Heart left ventricle (tissue), 16 donors: Measurements from ENCODE around the gene RELT. TPM values are rescaled to one million over a fixed set of nuclear protein-coding genes. Genes with fewer than 3 reads are reported as not detected.

Experiments used
- ATAC-seq, 4 donors: fragments of 200-7000 bp; cut with Tn5 transposase; one replicate each; pipeline ENCODE4 v1.9.1; 2020 to 2022; ENCODE audit warnings: moderate library complexity in 4 of 4, mild to moderate bottlenecking in 3 of 4, moderate number of reproducible peaks in 1 of 4
- DNase-seq, 5 donors: peaks; one replicate each; pipeline ENCODE4 v3.0.0-alpha.2; 2020
- H3K27ac ChIP-seq, 12 donors: fragments of 200-600 bp; sonication (generic) in 4 of 12; one replicate each; pipeline versions ENCODE4 v1.5.0 to v1.8.0; 2016 to 2022; ENCODE audit warnings: mild to moderate bottlenecking in 2 of 12
- H3K27me3 ChIP-seq, 9 donors: fragments of 200-600 bp; sonication (generic) in 2 of 9; one replicate each; pipeline versions ENCODE4 v1.5.1 to v1.8.0; 2016 to 2022; ENCODE audit warnings: mild to moderate bottlenecking in 3 of 9
- H3K36me3 ChIP-seq, 9 donors: fragments of 200-600 bp; sonication (generic) in 2 of 9; one replicate each; pipeline versions ENCODE4 v1.5.0 to v1.8.0; 2018 to 2022; ENCODE audit warnings: mild to moderate bottlenecking in 2 of 9
- H3K4me1 ChIP-seq, 12 donors: fragments of 200-600 bp; sonication (generic) in 4 of 12; one replicate each; pipeline versions ENCODE4 v1.5.0 to v1.8.0; 2016 to 2022; ENCODE audit warnings: mild to moderate bottlenecking in 3 of 12
- H3K4me3 ChIP-seq, 12 donors: fragments of 200-600 bp; sonication (generic) in 4 of 12; one replicate each; pipeline versions ENCODE4 v1.5.0 to v1.8.0; 2017 to 2022; ENCODE audit warnings: mild to moderate bottlenecking in 9 of 12, moderate library complexity in 4 of 12
- H3K9me3 ChIP-seq, 12 donors: fragments of 200-600 bp; sonication (generic) in 4 of 12; one replicate each; pipeline versions ENCODE4 v1.5.0 to v1.8.0; 2016 to 2022; ENCODE audit warnings: mild to moderate bottlenecking in 1 of 12
- POLR2A ChIP-seq, 2 donors: fragments of 450-650 bp; IDR thresholded peaks; one replicate each; pipeline ENCODE4 v1.6.1; 2017; ENCODE audit warnings: antibody characterized with exemption in 2 of 2, mild to moderate bottlenecking in 2 of 2, moderate library complexity in 2 of 2
- WGBS, 4 donors: extraction: QIAGEN DNeasy Blood & Tissue Kit in 2 of 4; methylation state at CpG; one replicate each; pipeline versions ENCODE4 v1.1.5 to v1.1.7; 2013 to 2018; 5-methylcytosine and 5-hydroxymethylcytosine counted together
- intact Hi-C, 10 donors: fragments of 100-400 bp; cut with DNase I; formaldehyde crosslinking; loops; one replicate each; pipeline versions ENCODE4 v1.11.1 to v1.14.2; 2022
- polyA plus RNA-seq, 2 donors: library from polyadenylated mRNA; stranded (reverse); fragments of 200-250 nt; gene quantifications; one replicate each; pipeline ENCODE4 v1.2.3, GENCODE V29; 2013
- total RNA-seq, 9 donors: library from RNA; depleted of rRNA in 2 of 9; stranded (reverse); fragments of >200 nt in 2 of 9; fragmentation: NEBNext Ultra II Directional in 3 of 9; extraction: Animal tissue kit (Norgen Biotek cat#: 25700) in 3 of 9; gene quantifications; one replicate each; pipeline versions ENCODE4 v1.1.0 to v1.2.4, GENCODE V29; 2016 to 2023
- TF ChIP-seq, protein P1 (sequence below), 12 donors: fragments of 200-600 bp; sonication (generic) in 4 of 12; IDR thresholded peaks; one replicate each; pipeline versions ENCODE4 v1.5.0 to v1.8.0; 2018 to 2022; ENCODE audit warnings: antibody characterized with exemption in 12 of 12, mild to moderate bottlenecking in 5 of 12
- donor health status: ischemic (EF 13 %, LVEDD 7.1; RV severe dilation, severe dysfunction).
- donor health status: healthy with polysubstance abuse.
- donor health status: DM: no; HTN: yes; CAD: no.
- donor health status: DM: no; HTN: no; CAD: no.
- donor health status: ischemic (EF 25% LVEDD 6.9; RV normal size, moderate dysfunction).
- donor health status: ischemic (EF 25% LVEDD 5.7; RV mildly dilated, moderate dysfunction).
- donor health status: healthy.
- donor health status: DM: yes; HTN: yes; CAD: no.
- donor health status: ischemic (EF 35%, LVEDD 5.7; RV mildly dilated, moderate dysfunction).
- donor health status: nonischemic (EF 11% LVEDD 7.7; RV severe dilation, severe dysfunction).
- donor health status: DM: yes; HTN: yes; CAD: no.
- donor health status: PGD.
- donor health status: ischemic (EF 29% LVEDD 5.4; RV normal size, mild dysfunction).
- donor health status: nonischemic (EF 23%, LVEDD 6.1; RV moderate dilation, normal function).

Gene RELT
- total and polyA plus RNA-seq, 11 donors: 1.0 to 13.9 (median 2.6) TPM

DNA sequence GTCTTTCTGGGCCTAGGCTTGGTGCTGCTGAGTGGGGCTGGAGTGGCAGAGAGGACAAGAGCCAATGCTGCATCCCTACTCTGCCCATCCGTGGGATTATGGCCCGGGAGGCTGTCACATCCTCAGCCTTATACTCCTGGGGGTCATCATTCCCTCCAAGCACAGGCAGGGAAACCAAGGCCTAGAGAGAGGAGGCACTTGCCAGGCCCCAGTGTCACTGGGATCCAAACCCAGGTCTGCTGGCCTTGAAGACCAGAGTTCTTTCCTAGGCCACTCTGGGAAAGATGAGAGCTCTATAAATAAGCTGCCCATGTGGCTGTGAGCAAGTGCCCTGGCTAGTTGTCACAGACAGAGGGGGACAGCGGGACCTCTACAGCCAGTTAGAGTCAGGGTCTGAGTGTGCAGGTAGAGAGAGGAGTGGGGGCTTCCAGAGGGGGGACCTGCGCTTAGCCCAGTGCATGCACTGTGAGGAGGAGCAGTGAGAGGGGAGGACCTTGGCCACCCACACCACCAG, 4.8 kb downstream of the RELT start:
- no peak overlapping the region for H3K4me3 ChIP-seq

DNA sequence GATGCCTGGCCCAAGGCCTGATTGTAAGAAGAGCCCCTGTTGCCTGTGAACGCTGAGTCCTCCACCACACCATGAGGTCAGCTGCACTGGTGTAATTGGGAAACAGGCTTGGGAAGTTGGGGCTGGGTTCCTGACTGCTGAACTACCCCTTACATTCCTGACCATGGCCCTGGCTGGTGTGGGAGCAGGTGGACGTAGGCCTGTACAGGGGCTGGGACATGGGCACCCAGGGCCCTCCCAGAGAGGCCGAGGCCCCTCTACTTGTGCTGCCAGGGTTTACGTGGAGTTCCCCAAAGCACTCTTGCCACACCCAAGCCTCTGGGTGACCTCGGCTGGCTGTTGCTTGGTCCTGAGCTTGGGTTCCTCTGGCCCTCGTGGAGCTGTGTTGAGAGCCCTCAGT, 5.4 kb downstream of the RELT start:
- no peaks in the 10 kb centered on the region for H3K36me3 ChIP-seq
- 80 to 93% (median 88%) methylated on average over 3 to 6 of the region's 6 CpGs for whole genome bisulfite sequencing, 4 donors
- intact Hi-C loops: no loop called here
- peak overlapping the region in 2 of 12 donors; percentile 22 to 96 for H3K27ac ChIP-seq
- no peak for DNase-seq
- H3K4me3 ChIP-seq: no peak overlapping the region
- H3K4me1 ChIP-seq: peaks cover 2 to 95% (median 60%) of the 10 kb centered on the region in 12 donors
- TF ChIP-seq, protein P1, sequence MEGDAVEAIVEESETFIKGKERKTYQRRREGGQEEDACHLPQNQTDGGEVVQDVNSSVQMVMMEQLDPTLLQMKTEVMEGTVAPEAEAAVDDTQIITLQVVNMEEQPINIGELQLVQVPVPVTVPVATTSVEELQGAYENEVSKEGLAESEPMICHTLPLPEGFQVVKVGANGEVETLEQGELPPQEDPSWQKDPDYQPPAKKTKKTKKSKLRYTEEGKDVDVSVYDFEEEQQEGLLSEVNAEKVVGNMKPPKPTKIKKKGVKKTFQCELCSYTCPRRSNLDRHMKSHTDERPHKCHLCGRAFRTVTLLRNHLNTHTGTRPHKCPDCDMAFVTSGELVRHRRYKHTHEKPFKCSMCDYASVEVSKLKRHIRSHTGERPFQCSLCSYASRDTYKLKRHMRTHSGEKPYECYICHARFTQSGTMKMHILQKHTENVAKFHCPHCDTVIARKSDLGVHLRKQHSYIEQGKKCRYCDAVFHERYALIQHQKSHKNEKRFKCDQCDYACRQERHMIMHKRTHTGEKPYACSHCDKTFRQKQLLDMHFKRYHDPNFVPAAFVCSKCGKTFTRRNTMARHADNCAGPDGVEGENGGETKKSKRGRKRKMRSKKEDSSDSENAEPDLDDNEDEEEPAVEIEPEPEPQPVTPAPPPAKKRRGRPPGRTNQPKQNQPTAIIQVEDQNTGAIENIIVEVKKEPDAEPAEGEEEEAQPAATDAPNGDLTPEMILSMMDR (IDR thresholded peaks at IDR 0.05): no peak
- no peak for TF ChIP-seq POLR2A (IDR thresholded peaks at IDR 0.05)
- no peaks in the 10 kb centered on the region for H3K9me3 ChIP-seq
- ATAC-seq: no peak
- no peaks in the 10 kb centered on the region for H3K27me3 ChIP-seq

More for the DNA sequence above, 4.8 kb downstream of the RELT start:
- Histone ChIP-seq H3K27me3 (no peaks in the 10 kb centered on the region), H3K27ac (peak overlapping the region in 4 of 12 donors; percentile 3 to 96 (median 35)), H3K9me3 (no peaks in the 10 kb centered on the region), H3K4me1 (peaks cover 1 to 89% (median 57%) of the 10 kb centered on the region in 12 donors), H3K36me3 (no peaks in the 10 kb centered on the region)
- no peak for DNase-seq
- no peak for TF ChIP-seq POLR2A (IDR thresholded peaks at IDR 0.05)
- TF ChIP-seq, protein P1 (IDR thresholded peaks at IDR 0.05): peak in 2 of 12 donors; percentile 13 to 23
- peak in 1 of 4 donors; percentile 15 for ATAC-seq
- WGBS, 4 donors: 78 to 87% (median 81%) methylated on average over 4 of the region's 4 CpGs
- intact Hi-C loops: no loop called here

DNA sequence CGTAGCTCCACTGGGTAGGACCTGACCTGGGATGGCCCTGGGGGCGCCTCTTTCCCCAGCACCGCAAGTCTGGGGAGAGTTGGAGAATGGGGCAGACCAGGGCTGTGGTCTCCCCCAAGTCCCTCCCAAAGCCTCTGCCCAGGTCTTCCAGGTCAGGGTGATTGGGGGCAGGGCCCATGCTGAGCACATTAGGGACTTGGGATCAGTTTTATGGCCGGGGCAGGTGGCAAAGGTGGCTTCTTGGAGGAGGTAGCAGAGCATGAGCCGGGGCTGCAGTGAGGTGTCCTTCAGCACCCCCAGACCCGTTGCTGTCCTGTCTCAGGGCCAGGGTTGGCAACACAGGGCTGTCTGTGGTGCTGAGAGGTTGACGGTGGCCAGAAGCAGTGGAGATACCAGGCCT, 6.0 kb downstream of the RELT start:
- Histone ChIP-seq H3K4me1 (peaks cover 2 to 100% (median 56%) of the 10 kb centered on the region in 12 donors), H3K4me3 (no peak overlapping the region), H3K36me3 (no peaks in the 10 kb centered on the region), H3K9me3 (no peaks in the 10 kb centered on the region), H3K27me3 (no peaks in the 10 kb centered on the region), H3K27ac (peak overlapping the region in 1 of 12 donors; percentile 96)
- intact Hi-C loops: no loop called here
- 71 to 96% (median 89%) methylated on average over 5 to 7 of the region's 7 CpGs for WGBS, 4 donors
- ATAC-seq (no peak), DNase-seq (no peak)
- no peak for TF ChIP-seq POLR2A (IDR thresholded peaks at IDR 0.05)
- TF ChIP-seq, protein P1 (IDR thresholded peaks at IDR 0.05): no peak

DNA sequence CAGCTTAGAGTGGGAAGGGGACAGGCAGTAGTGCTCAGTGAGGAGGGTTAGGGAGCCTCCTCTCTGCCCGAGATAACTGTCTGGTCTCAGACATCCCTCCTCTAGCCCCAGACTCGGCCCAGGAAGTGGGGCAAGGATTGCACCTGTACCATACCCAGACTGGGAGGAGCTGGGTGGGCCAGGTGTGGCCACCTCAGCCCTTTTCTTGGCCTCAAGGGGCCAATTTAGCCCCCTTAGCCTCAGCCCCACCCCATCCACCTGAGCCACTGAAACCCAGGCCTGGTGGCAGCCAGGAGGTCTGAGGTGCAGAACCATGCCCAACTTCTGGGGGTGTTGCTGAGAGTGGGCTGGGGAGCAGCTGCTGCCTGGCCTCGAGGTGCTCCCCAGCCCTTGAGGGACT, 6.5 kb downstream of the RELT start:
- TF ChIP-seq POLR2A (IDR thresholded peaks at IDR 0.05): no peak
- TF ChIP-seq, protein P1 (IDR thresholded peaks at IDR 0.05): no peak
- H3K36me3 ChIP-seq: no peaks in the 10 kb centered on the region
- no peak for ATAC-seq
- H3K4me1 ChIP-seq: peaks cover 3 to 100% (median 57%) of the 10 kb centered on the region in 12 donors
- no peak for DNase-seq
- H3K27me3 ChIP-seq: no peaks in the 10 kb centered on the region
- H3K27ac ChIP-seq: peak overlapping the region in 2 of 12 donors; percentile 9 to 96
- intact Hi-C loops: no loop called here
- 71 to 90% (median 85%) methylated on average over 3 of the region's 3 CpGs for WGBS, 4 donors
- H3K9me3 ChIP-seq: no peaks in the 10 kb centered on the region
- peak overlapping the region in 1 of 12 donors; percentile 5 for H3K4me3 ChIP-seq
